HG03139 (cell line): ENCODE results near the gene CCNF.

ENCODE experiments used
- ATAC-seq: cut with Tn5 transposase; IDR thresholded peaks from one replicate; pipeline ENCODE4 v1.9.1; 2021; ENCODE audit not compliant: unreplicated experiment

The CCNF gene

DNA sequence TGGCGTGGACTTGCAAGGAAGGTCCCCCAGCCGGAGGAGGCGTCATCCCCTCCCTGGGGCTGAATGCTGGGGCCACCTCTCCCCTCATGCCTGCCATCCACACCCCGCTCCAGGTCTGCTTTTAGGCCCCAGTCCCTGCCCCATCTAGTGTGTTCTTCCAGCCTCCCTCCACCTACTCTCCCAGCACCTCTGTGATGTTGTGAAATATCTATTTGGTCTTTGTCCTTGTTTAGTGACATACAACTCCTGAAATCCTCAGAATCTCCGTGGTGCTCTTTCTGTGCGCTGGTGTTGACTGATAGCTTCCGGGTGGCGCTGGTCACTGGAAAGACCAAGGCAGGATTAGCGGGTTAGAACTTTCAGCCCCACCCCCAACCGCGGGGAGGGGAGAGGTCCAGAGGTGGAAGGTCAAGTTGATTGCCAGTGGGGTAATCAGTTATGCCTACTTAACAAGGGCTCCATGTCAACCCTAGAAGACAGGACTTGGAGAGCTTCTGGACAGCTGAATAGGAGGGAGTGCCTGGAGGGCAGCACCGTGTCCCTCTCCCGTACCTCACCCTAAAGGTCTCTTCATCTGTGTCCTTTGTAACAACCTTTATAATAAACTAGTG is 55.8 kb downstream of the CCNF start:
- no peak for ATAC-seq

DNA sequence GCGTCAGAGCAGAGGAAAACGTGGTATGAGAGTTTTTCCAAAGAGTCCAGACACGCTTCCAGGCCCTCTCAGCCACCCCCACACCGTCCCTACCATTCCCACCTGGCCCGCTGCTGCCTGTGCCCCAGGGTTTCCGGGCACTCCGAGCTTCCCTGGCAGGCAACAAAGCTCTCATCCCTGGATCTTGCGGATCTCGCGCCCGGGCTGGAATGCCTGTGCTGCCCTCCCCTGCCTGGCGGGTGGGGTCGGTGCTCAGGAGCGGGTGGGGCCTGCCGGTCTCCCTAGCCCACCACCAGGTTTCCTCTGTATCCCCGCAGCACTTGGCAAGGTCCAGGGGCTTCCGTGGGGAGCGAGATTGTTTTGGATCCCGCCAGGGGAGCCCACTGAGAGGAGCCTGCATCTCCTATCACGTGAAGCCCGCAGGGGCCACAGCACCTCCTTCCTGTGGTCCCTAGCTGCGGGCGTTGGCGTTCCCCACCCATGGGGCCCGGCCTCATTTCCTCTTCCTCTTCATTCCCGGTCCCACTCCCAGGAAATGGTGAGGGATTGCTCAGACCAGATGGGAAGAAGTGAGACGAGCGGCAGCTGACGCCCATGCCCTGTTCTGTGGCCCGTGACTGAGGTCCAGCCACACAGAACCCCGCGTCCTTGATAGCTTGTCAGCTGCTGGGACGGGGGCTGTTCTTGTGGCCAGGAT is 56.7 kb downstream of the CCNF start:
- ATAC-seq: no peak

DNA sequence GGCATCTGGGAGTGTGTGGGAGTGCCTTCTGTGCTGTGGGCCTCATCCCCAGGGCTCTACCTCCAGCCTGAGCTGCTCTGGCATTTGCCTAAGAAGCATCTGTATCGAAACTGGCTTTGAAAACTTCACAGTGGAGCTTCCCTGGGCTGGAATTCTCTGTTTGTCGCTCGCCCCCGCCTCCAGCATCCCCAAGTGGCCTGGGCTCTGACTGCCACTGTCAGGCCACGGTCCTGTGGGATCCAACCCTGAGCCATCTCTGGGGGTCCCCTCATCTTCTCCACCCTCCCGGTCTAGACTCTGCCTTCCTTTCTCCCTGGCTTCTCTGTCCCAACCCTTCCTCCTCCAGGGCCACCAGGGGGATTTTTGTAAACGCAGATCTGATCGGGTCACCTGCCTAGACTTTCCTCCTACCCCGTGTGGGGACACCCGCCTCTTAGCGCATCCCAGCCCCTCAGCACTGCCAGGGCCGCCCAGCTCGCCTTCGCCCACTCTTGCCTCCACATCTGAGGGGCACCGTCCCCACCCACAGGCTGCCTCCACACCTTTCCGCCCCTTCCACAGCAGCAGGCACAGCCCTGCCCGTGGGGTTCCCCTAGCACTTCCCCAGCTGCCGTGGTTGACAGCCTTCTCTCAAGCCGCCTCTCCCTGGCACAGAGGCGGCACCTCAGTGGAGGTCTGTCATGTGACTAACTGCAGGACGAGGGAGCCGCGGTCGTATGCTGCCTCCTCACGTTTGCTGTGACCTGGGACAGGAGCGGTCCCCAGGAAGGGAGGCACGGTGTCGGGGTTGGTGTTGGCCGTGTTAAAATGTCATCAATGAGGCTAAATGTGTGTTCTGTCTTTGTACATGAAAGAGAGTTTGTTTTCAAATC is 57.6 kb downstream of the CCNF start:
- ATAC-seq: no peak

DNA sequence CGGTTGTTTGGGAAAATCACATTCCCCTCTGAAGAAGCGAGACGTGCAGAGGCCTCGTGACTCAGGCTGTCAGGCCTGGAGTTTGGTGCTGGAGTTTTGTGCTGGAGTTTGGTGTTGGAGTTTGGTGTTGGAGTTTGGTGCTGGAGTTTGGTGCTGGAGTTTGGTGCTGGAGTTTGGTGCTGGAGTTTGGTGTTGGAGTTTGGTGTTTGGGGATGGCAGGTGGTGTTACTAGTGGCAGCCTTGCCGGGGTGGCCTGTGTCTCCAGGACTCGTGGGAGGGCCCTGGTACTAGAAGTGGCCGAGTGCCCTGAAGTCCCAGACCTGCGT is 58.2 kb downstream of the CCNF start:
- no peak for ATAC-seq

- ATAC-seq: no peak
These were observed 58.8 kb downstream of the CCNF start for GRCh38 chr16:2487903-2488531.

- ATAC-seq: no peak
These were observed 60.3 kb downstream of the CCNF start for GRCh38 chr16:2489581-2489980.

DNA sequence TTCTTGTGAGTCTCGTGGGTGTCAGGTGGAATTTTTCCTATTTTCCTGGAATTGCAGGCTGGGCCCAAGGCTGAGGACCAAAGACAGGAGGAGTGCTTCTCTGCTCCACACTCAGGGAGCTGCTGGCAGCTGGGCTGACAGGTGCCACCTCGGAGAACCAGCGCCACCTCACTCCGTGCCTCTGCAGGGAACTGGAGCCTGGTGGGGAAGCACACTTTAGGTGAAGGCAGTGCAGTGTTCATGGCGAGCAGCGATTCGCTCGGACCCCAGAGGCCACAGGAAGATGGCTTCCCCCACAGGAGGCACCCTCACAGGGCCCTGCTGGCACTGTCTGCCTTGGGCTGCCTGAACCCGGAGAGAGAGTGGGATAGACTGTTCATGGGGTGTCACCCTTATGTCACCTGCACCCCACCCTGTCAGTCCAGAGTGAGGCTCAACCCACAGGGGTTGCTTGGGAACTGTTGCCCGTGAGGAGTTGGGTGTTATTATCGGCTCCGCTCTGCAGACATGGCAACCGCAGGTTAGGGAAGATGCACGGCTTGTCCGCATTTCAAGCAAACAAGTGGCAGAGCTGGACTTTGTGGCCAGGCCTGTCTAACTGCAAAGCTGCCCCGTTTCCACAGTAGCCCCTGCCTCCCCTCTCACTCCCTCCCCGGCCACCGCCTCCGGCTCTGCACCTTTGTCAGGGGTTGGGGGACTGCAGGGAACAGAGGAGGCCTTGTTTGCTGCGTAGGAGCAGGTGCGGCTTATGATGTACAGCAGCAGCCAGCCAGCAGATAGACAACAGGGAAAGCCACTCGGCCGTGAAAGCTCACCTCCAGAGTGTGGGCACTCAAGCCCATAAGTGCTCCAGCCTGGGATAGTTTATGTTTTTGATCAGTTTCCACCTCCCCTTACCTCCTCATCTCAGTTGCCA is 61.2 kb downstream of the CCNF start:
- no peak for ATAC-seq

- ATAC-seq: no peak
These were observed 63.0 kb downstream of the CCNF start for GRCh38 chr16:2492292-2492691.

GRCh38 chr16:2493605-2494004 is 64.4 kb downstream of the CCNF start:
- no peak for ATAC-seq

DNA sequence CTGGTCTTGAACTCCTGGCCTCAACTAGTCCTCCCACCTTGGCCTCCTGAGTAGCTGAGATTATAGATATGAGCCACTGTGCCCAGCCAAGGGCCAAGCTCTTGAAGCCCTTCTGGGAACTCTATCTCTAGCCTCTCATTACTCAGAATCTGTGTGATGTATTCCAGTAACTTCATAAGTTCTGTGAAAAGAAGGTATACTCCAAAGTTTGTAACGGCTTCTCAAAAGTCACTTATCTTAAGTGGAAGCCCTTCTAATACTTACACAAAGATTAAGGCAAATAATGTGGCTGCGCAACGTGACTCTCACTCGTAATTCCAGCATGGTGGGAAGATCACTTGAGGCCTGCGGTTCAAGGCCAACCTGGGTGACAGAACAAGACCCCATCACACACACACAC is 65.4 kb downstream of the CCNF start:
- ATAC-seq: no peak

DNA sequence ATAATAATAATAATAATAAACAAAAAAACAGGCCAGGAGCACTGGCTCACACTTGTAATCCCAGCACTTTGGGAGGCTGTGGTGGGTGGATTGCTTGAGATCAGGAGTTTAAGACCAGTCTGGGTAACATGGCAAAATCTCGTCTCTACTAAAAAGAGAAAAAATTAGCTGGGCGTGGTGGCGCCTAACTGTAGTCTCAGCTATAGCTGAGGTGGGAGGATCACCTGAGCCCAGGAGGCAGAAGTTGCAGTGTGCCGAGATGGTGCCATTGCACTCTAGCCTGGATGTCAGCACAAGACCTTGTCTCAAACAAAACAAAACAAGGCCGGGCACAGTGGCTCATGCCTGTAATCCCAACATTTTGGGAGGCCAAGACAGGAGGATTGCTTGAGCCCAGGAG is 65.8 kb downstream of the CCNF start:
- ATAC-seq: no peak

DNA sequence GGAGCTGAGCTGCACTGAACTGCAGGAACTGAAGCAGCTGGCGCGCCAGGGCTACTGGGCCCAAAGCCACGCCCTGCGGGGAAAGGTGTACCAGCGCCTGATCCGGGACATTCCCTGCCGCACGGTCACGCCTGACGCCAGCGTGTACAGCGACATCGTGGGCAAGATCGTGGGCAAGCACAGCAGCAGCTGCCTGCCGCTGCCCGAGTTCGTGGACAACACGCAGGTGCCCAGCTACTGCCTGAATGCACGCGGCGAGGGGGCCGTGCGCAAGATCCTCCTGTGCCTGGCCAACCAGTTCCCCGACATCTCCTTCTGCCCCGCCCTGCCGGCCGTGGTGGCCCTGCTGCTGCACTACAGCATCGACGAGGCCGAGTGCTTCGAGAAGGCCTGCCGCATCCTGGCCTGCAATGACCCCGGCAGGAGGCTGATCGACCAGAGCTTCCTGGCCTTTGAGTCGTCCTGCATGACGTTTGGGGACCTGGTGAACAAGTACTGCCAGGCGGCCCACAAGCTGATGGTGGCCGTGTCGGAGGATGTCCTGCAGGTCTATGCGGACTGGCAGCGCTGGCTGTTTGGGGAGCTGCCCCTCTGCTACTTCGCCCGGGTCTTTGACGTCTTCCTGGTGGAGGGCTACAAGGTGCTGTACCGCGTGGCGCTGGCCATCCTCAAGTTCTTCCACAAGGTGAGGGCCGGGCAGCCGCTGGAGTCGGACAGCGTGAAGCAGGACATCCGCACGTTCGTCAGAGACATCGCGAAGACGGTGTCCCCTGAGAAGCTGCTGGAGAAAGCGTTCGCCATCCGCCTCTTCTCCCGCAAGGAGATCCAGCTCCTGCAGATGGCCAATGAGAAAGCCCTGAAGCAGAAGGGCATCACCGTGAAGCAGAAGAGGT is 67.2 kb downstream of the CCNF start:
- ATAC-seq: no peak

- ATAC-seq: no peak
These were observed 67.9 kb downstream of the CCNF start for GRCh38 chr16:2497116-2497630.

DNA sequence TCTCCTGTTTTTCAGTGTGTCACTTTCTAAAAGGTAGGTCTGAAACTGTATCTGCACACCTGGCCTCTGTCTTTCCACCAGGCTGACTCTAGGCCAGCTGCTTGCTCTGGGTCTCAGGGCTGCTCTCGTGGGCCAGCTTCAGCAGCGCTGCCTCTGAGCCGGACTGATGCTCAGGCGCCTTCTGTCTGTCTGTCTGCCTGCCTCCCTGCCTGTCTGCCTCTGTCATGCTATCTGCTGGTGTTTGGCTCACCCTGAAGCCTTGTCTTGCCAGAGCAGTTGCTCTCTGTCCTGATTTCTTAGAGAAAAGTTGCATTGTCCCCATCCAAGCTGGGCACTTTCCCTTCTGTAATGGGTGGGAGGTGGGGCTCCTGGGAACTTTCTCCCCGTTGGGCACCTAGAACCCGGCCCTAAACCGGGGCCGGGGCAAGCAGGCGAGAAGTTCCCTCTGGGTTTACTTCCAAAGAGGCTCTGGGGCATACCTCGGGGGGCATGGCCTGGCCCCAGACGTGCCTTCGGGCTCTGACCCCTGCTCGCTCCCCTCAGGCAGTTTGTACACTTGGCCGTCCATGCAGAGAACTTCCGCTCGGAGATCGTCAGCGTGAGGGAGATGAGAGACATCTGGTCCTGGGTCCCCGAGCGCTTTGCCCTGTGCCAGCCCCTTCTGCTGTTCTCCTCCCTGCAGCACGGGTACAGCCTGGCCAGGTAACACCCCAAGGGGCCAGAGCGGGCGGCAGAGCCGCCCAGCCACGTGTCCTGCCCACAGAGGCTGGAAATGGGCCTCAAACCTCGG is 68.6 kb downstream of the CCNF start:
- ATAC-seq: no peak

DNA sequence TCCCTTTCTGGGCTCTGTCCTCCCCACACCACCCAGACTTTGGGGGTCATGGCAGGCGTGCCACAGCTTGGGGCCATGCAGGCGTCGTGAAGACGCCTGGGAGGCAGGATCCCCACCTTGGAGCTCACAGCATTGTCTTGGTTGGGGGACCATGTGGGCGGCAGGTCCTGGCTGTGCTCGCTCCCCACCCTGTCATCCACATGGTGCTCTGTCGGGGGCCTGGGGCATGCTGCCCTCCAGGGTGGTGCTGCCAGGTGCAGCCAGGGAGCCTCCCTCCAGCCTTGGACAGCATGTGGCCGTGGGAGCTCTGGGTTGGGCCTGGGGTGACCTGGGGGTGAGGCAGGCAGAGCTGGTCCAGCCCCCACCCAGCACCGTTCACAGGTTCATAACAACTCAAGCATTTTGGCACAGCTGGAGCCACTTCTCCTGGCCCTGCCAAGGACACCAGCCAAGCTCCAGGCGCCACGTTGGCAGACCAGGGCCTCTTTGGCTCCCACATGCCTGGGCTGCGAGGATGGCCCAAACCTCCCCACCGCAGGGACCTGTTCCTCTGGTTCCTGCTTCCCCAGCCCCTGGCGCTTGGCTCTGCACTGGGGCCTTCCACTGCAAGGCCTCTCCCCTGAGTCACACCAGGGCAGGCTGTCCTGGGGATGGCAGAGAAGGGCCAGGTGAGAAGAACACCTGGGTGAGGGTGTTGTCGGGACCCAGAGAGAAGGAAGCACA is 69.4 kb downstream of the CCNF start:
- no peak for ATAC-seq

DNA sequence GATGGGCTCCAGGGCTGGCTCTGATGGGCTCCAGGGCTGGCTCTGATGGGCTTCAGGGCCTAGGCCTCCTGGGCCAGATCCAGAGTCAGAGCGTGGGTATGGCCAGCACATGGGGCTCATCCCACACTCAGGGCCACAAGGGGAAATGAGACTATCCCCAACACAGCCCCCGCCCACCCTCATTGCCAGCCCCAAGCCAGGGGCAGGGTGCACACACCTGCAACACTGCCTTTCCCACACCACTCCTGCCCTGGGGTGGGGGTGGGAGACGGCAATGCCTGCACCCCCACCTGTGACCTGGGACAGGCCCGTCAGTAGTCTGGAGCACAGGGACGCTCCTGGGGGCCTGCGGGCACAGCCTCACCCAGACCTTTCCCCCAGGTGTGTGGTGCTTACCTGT is 70.2 kb downstream of the CCNF start:
- ATAC-seq: no peak

GRCh38 chr16:2499890-2500429 is 70.7 kb downstream of the CCNF start:
- ATAC-seq: no peak

GRCh38 chr16:2500430-2500917 is 71.2 kb downstream of the CCNF start:
- no peak for ATAC-seq
